ENCODE results near the gene COX6A1.
A peak's percentile ranks its signal among the peaks of the same experiment; 100 is the strongest.

GRCh38 chr12:120469450-120470149 lies 31.7 kb downstream of the COX6A1 start, which contains the start of gene SRSF9:
- TF ChIP-seq, protein P1, sequence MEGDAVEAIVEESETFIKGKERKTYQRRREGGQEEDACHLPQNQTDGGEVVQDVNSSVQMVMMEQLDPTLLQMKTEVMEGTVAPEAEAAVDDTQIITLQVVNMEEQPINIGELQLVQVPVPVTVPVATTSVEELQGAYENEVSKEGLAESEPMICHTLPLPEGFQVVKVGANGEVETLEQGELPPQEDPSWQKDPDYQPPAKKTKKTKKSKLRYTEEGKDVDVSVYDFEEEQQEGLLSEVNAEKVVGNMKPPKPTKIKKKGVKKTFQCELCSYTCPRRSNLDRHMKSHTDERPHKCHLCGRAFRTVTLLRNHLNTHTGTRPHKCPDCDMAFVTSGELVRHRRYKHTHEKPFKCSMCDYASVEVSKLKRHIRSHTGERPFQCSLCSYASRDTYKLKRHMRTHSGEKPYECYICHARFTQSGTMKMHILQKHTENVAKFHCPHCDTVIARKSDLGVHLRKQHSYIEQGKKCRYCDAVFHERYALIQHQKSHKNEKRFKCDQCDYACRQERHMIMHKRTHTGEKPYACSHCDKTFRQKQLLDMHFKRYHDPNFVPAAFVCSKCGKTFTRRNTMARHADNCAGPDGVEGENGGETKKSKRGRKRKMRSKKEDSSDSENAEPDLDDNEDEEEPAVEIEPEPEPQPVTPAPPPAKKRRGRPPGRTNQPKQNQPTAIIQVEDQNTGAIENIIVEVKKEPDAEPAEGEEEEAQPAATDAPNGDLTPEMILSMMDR (IDR thresholded peaks at IDR 0.05), result peak; percentile 35 to 89 (median 83)
- TF ChIP-seq POLR2A (IDR thresholded peaks at IDR 0.05) (peak in 1 of 2 donors; percentile 75), POLR2AphosphoS5 (IDR thresholded peaks at IDR 0.05; ENCODE audit: insufficient read depth in 1 of 2, low read depth in 1 of 2) (peak; percentile 82 to 85)

All from vagina (tissue), 2 donors.